Left ventricle myocardium inferior (tissue), 1 donor: Measurements from ENCODE around the gene PDZD2. TPM values are rescaled to one million over a fixed set of nuclear protein-coding genes. Genes with fewer than 3 reads are reported as not detected.
A peak's percentile ranks its signal among the peaks of the same experiment; 100 is the strongest.
"Not testable (repeated sequence)": the region's sequence is repeated elsewhere in the genome, so short reads cannot be mapped to it uniquely, and the experiment has no call there.

Experiments
- DNase-seq: peaks from one replicate; pipeline ENCODE4 v3.0.0-alpha.2; 2020
- H3K27ac ChIP-seq: fragments of 200-600 bp; replicated peaks from 2 replicates; pipeline ENCODE4 v1.8.0; 2021
- H3K27me3 ChIP-seq: fragments of 200-600 bp; 2 replicates; pipeline ENCODE4 v1.8.0; 2021; ENCODE audit warnings: low read depth
- H3K36me3 ChIP-seq: fragments of 200-600 bp; 2 replicates; pipeline ENCODE4 v1.8.0; 2021
- H3K4me1 ChIP-seq: fragments of 200-600 bp; 2 replicates; pipeline ENCODE4 v1.8.0; 2021
- H3K4me3 ChIP-seq: fragments of 200-600 bp; 2 replicates; pipeline ENCODE4 v1.8.0; 2021; ENCODE audit warnings: mild to moderate bottlenecking, moderate library complexity
- H3K9me3 ChIP-seq: fragments of 200-600 bp; replicated peaks from 2 replicates; pipeline ENCODE4 v1.8.0; 2021
- intact Hi-C: fragments of 100-400 bp; cut with micrococcal nuclease; formaldehyde crosslinking; loops from one replicate; pipeline ENCODE4 v1.11.0; 2022
- total RNA-seq: library from RNA; stranded (reverse); fragmentation: NEBNext Ultra II Directional; extraction: Animal tissue kit (Norgen Biotek cat#: 25700); gene quantifications from one replicate; pipeline ENCODE4 v1.2.1, GENCODE V29; 2021
- TF ChIP-seq, protein P1 (sequence below): fragments of 200-600 bp; IDR thresholded peaks from 2 replicates; pipeline ENCODE4 v1.8.0; 2021; ENCODE audit warnings: antibody characterized with exemption, mild to moderate bottlenecking, borderline replicate concordance
- donor health status: DM: no; HTN: yes; CAD: no; lungs with severe emphysema.

PDZD2 gene
- total RNA-seq, 1 donor from 2014 or later = 120 TPM

DNA sequence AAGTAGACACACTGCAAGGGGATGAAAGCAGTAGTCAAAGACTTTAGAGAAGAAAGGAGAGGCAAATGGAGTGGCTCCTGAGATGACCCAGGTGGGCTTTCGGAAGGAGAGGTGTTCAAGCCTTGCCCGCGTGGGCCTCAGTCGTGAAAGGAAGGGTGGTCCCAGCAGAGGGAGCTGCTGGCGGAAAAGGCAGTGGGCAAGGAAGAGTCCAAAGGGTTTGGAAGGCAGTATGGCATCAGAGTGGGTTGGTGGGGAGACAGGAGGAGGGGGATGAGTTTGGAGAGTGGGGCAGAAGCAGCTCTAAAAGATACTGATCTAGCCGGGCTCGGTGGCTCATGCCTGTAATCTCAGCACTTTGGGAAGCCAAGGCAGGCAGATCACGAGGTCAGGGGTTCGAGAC, 369.8 kb downstream of the PDZD2 start:
- TF ChIP-seq, protein P1, sequence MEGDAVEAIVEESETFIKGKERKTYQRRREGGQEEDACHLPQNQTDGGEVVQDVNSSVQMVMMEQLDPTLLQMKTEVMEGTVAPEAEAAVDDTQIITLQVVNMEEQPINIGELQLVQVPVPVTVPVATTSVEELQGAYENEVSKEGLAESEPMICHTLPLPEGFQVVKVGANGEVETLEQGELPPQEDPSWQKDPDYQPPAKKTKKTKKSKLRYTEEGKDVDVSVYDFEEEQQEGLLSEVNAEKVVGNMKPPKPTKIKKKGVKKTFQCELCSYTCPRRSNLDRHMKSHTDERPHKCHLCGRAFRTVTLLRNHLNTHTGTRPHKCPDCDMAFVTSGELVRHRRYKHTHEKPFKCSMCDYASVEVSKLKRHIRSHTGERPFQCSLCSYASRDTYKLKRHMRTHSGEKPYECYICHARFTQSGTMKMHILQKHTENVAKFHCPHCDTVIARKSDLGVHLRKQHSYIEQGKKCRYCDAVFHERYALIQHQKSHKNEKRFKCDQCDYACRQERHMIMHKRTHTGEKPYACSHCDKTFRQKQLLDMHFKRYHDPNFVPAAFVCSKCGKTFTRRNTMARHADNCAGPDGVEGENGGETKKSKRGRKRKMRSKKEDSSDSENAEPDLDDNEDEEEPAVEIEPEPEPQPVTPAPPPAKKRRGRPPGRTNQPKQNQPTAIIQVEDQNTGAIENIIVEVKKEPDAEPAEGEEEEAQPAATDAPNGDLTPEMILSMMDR = no peak
- intact Hi-C loops = no loop called here
- Histone ChIP-seq H3K36me3 (peaks cover 22% of the 10 kb centered on the region), H3K4me1 (peaks cover 2% of the 10 kb centered on the region), H3K27ac (no peak overlapping the region), H3K9me3 (no peaks in the 10 kb centered on the region), H3K27me3 (no peaks in the 10 kb centered on the region), H3K4me3 (no peak overlapping the region)
- DNase-seq = no peak

DNA sequence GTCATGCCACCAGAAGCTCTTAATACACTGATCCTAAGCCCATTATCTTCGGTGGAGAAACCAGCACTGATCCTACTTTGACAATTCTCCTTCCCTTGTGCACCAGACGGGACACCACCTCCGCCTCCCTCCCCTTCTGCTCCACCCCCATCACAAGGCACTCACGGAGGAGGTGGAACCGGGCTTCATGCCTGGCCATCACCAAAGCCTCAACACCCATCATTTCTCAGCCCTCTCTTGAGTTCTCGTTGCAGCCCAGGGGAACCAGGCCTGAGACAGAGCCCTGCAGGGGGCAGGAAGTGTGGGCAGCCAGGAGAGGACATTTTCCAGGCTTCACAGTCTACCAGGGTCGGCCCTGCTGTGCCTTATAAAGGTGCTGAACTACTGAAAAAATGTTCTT, 374.7 kb downstream of the PDZD2 start:
- Histone ChIP-seq H3K9me3 (no peaks in the 10 kb centered on the region), H3K27me3 (no peaks in the 10 kb centered on the region), H3K36me3 (peaks cover 22% of the 10 kb centered on the region), H3K27ac (no peak overlapping the region), H3K4me3 (no peak overlapping the region), H3K4me1 (peaks cover 32% of the 10 kb centered on the region)
- TF ChIP-seq, protein P1 = no peak
- no peak for DNase-seq
- intact Hi-C loops = no loop called here

DNA sequence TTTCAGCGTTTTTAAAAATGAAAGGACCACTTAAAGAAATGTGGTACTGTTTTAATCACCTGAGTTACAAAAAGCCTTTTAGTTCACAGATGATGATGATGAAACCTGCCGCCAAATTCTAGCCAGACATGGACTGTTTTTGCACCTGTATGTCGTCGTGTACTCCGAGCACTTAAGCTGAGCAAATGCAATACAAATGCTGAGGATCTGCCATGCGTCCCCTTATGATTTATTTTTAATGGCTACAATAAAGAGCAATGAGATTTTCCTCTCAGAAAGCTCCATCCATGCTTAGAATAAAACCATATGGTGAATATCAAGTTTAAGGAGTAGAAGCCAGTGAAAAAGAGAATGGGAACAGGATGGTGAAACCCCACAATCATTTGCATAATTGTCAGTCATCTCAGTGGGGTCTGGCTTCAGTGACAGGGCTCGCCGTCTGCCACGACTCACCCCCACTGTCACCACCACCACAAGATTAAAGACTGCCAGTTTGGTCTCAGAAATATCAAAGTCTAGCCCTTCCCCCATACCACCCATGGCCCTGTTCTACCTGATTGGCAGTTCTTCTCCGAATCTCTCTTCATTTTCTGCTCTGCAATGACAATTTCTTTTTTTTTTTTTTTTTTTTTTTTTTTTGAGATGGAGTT, 375.3 kb downstream of the PDZD2 start:
- H3K27me3 ChIP-seq = no peaks in the 10 kb centered on the region
- intact Hi-C loops = no loop called here
- peaks cover 22% of the 10 kb centered on the region for H3K36me3 ChIP-seq
- H3K9me3 ChIP-seq = no peaks in the 10 kb centered on the region
- TF ChIP-seq, protein P1 = no peak
- peaks cover 37% of the 10 kb centered on the region for H3K4me1 ChIP-seq
- DNase-seq = no peak
- no peak overlapping the region for H3K4me3 ChIP-seq
- H3K27ac ChIP-seq = no peak overlapping the region

DNA sequence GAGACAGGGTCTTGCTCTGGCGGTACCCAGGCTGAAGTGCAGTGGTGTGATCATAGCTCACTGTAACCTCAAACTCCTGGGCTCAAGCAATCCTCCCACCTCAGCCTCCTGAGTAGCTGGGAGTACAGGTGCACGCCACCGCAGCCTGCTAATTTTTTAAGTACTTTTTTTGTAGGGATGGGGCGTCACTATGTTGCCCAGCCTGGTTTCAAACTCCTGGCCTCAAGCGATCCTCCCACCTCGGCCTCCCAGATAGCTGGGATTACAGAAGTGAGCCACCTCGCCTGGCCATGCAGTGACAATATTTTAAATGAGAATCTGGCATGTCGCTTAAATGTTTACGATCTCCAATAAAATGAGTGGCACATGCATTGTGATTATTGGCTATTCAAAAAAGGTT, 376.3 kb downstream of the PDZD2 start:
- H3K27me3 ChIP-seq, H3K9me3 ChIP-seq, H3K4me3 ChIP-seq, H3K27ac ChIP-seq, DNase-seq, intact Hi-C loops: not testable (repeated sequence)
- peaks cover 20% of the 10 kb centered on the region for H3K36me3 ChIP-seq
- H3K4me1 ChIP-seq = peaks cover 45% of the 10 kb centered on the region

DNA sequence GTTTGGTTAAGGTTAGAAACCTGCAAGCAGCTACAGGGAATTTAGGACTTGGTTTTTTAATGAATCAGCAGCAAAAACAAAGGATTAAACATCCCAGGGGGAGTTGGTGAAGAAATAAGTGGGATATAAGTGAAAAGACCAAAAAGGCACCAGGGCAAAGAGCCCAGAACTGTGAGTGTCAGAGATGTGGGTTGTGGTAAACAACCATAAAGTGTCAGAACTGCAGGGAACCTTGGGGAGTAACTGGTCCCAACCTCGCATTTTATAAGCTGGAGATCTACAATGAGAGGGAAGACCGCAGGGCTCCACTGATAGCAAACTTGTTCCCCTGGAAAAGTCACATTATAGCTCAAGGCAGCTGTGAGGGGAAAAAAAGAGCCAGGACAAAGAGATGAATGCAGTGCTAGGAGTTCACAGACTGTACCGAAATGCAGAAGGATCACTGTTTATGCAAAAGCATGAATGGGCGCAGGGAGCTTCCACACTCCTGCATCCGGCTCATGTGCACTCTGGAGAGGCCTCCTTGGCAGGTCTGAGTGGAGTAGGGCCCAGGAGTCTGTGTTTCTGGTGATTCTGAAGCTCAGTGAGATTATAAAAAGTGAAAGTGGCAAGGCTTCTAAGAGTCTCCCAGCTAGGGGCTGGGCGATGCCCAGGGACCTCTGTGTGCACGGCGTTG, 378.9 kb downstream of the PDZD2 start:
- Histone ChIP-seq H3K36me3 (no peaks in the 10 kb centered on the region), H3K4me3 (peak overlapping the region; percentile 19), H3K9me3 (no peaks in the 10 kb centered on the region), H3K4me1 (peaks cover 62% of the 10 kb centered on the region), H3K27ac (peak overlapping the region; percentile 74), H3K27me3 (no peaks in the 10 kb centered on the region)
- no peak for DNase-seq
- intact Hi-C loops = no loop called here
- TF ChIP-seq, protein P1 = no peak
